VCaP (cell line): ENCODE data around the gene NECAB2.

ENCODE experiments used
- H3K27ac ChIP-seq: fragments of 450-650 bp; 2 replicates; pipeline ENCODE4 v1.5.1; 2017
- TF ChIP-seq, protein P1 (sequence below): fragments of 450-650 bp; conservative IDR thresholded peaks from 2 replicates; pipeline ENCODE4 v1.5.1; 2017; ENCODE audit warnings: mild to moderate bottlenecking, moderate library complexity

Gene NECAB2

DNA sequence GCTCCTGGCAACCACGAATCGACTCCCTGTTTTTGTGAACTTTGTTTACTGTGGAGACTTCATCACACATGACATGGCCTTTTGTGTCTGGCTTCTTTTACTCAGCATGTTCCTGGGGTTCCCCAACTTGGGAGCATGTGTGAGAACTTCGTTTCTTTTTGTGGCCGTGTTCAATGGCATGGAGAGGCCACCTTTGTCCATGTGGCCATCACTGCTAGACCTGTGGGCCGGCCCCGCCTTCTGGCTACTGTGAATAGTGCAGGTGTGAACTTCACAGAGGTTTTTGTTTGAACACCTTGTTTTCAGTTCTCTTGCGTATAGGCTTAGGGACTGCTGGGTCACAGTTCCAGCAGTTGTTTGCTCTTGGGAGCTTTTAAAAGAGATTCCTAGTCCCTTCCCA lies 80.2 kb downstream of the NECAB2 start:
- H3K27ac ChIP-seq: no peak overlapping the region
- TF ChIP-seq, protein P1, sequence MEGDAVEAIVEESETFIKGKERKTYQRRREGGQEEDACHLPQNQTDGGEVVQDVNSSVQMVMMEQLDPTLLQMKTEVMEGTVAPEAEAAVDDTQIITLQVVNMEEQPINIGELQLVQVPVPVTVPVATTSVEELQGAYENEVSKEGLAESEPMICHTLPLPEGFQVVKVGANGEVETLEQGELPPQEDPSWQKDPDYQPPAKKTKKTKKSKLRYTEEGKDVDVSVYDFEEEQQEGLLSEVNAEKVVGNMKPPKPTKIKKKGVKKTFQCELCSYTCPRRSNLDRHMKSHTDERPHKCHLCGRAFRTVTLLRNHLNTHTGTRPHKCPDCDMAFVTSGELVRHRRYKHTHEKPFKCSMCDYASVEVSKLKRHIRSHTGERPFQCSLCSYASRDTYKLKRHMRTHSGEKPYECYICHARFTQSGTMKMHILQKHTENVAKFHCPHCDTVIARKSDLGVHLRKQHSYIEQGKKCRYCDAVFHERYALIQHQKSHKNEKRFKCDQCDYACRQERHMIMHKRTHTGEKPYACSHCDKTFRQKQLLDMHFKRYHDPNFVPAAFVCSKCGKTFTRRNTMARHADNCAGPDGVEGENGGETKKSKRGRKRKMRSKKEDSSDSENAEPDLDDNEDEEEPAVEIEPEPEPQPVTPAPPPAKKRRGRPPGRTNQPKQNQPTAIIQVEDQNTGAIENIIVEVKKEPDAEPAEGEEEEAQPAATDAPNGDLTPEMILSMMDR: peak; percentile 39

DNA sequence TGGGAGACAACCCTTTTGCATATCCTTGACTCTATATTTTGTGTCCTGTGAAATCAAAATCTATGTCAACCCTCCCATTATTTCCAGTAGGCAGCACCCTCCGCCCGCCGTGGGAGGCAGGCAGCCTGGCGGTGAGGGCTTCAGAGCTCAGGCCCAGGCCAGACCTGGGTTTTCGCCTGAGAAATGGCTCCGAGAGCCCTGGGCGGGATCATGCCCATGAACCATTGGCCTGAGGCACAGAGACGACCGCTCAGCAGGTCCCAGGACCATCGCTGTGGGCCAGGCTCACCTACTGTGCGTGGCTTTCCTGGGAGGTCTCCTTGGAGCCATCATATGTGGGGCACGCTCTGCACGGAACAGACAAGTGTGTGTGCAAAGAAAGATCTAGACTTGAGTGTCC lies 80.8 kb downstream of the NECAB2 start:
- TF ChIP-seq, protein P1: no peak
- H3K27ac ChIP-seq: no peak overlapping the region

DNA sequence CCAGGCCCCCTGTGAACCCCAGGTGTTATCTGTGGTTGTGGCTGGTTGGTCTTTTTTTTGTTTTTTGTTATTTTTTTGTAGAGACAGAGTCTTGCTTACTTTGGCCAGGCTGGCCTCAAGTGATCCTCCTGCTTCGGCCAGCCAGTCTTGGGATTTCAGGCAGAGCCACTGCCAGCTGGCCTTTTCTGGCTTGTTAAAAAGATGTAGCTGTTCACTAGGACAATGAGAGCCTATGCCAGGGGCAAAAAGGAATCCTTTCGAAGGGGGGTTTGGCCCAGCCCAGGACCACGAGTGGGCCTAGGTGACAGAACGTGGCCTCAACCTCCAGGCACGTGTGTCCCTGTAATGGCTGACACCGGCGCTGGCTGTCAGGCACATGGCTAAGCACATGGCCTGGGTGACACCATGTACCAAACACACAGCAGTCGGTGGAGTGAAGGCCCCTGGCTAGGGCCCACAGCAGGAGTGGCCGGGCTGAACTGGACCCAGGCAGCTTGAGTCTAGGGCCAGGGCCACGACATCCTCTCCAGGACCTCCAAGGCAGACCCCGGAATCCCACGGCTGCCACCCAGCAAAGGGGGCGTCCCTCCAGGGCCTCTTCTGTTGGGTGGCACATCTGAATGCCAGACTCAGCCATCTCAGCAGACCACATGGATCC lies 81.5 kb downstream of the NECAB2 start:
- no peak overlapping the region for H3K27ac ChIP-seq
- TF ChIP-seq, protein P1: no peak

DNA sequence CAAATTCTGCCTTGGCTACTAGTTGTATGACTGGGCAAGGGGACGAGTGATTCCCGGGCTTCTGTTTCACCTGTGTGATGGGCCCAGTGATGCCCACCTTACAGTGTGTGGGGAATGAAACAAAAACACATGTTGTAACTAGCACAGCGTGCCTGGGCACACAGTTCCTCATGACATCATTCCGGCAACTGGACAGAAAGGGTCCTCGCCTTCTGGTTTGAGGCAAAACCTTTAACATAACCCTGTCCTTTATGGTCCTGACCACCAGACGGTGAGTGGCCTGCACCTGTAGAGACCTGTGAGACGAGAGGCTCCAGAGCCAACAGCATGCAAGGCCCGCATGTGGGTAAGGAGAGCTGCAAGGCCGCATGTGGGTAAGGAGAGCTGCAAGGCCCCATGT lies 82.3 kb downstream of the NECAB2 start:
- H3K27ac ChIP-seq: no peak overlapping the region
- TF ChIP-seq, protein P1: no peak

DNA sequence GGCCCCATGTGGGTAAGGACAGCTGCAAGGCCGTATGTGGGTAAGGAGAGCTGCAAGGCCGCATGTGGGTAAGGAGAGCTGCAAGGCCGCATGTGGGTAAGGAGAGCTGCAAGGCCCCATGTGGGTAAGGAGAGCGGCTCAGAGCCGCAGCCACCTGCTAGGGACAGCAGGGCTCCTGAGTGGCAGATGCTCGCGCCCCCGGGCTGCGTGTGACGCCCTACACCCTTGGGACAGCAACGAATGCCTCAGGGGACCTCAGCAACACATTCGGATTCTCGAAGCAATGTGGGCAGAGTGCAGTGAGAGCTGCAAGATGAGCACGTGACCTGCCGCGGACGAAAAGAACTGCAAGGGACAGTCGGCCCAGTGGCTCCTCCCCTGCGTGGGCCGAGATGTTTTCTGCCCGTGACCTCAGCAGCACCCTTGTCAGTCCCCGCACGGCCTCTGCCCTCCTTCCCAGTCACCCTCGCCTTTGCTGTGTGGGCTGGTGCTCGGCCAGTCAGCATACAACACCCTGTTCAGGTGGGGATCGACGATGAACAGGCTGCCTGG lies 84.1 kb downstream of the NECAB2 start:
- no peak overlapping the region for H3K27ac ChIP-seq
- TF ChIP-seq, protein P1: no peak
